ENCODE data around the gene STAB2.

The STAB2 gene

GRCh38 chr12:103588680-103589079, 1.6 kb downstream of the STAB2 start:
- TF ChIP-seq CTCF (IDR thresholded peaks at IDR 0.05), result no peak

GRCh38 chr12:103589517-103589916, 2.4 kb downstream of the STAB2 start:
- no peak for TF ChIP-seq CTCF (IDR thresholded peaks at IDR 0.05)

- no peak for TF ChIP-seq CTCF (IDR thresholded peaks at IDR 0.05)
These were observed 3.2 kb downstream of the STAB2 start for GRCh38 chr12:103590271-103590670.

- TF ChIP-seq CTCF (IDR thresholded peaks at IDR 0.05), result no peak
These were observed 9.9 kb downstream of the STAB2 start for GRCh38 chr12:103596981-103597380.

GRCh38 chr12:103599274-103599673, 12.2 kb downstream of the STAB2 start:
- TF ChIP-seq CTCF (IDR thresholded peaks at IDR 0.05), result no peak

- TF ChIP-seq CTCF (IDR thresholded peaks at IDR 0.05), result no peak
These were observed 14.1 kb downstream of the STAB2 start for GRCh38 chr12:103600967-103601728.

- no peak for TF ChIP-seq CTCF (IDR thresholded peaks at IDR 0.05)
These were observed 33.3 kb downstream of the STAB2 start for GRCh38 chr12:103620395-103620794.

- TF ChIP-seq CTCF (IDR thresholded peaks at IDR 0.05), result no peak
These were observed 36.6 kb downstream of the STAB2 start for GRCh38 chr12:103623716-103624115.

Data from LNCAP (cell line).